HG03039 (cell line): ENCODE measurements around the gene CYP46A1.
"Not testable (repeated sequence)": the region's sequence is repeated elsewhere in the genome, so short reads cannot be mapped to it uniquely, and the experiment has no call there.

Experiments used
- ATAC-seq: cut with Tn5 transposase; IDR thresholded peaks from one replicate; pipeline ENCODE4 v1.9.1; 2021; ENCODE audit warnings: mild to moderate bottlenecking, moderate library complexity; ENCODE audit not compliant: unreplicated experiment

CYP46A1 gene

DNA sequence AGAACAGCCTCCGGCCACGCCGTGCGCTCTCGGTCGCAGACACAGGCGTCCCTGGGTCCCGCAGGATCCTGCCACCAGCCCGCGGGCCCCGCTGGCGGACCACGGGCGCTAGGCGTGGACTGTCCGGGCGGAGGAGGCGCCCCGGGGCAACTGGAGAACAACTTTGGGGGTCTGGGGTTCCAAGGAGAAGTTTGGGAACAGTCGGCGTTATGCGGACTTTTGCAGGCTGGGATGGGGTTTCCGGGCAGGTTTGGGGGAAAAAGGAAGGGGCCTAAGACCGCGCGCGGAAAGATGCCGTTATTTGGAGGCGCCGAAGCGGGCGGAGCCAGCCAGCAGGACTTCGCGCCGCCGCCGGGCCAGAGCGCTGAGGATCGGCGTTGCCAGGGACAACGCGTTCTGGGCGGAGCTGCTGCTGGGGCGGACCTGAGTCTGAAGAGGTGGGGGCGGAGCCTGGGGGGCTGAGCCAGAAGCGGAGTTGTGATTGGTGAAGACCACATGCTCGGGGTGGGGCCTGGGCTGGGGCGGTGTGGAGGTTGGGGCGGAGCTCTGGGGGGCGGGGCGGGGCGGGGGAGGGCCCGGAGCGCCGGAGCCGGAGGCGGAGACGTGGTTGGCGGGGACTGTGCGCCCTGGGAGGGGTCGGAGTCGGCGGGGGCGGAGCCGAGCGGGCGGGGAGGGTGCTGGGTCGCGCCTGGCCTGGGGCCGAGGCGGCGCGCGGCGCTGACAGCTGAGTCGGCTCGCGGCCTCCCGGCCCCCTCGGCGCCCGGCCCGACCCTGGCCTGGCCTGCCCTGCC is at the start of gene CYP46A1:
TSS of gene CYP46A1 (plus strand) at position 680 of the 791 bp plus-strand sequence. CDS start 120 bp downstream, outside the sequence.
- peak; percentile 91 for ATAC-seq

DNA sequence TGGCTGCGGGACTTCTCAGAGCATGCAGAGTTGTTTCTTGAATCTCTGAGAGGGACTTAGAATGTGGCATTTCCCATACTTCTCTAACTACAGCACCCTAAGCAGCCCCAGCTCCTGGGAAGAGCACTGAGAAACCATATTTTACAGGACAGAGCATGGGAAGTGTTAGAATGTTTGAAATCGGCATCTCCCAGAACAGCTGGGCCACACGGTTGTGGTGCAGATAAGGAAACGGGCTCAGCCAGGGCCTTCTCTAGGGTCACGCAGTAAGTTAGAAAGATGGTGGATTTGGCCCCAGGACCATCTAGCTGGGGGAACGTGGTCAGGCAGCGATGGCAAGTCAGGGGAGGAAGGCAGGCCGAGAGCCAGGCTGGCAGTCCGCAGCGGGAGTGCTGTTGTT is 49.7 kb upstream of the CYP46A1 start:
- no peak for ATAC-seq

DNA sequence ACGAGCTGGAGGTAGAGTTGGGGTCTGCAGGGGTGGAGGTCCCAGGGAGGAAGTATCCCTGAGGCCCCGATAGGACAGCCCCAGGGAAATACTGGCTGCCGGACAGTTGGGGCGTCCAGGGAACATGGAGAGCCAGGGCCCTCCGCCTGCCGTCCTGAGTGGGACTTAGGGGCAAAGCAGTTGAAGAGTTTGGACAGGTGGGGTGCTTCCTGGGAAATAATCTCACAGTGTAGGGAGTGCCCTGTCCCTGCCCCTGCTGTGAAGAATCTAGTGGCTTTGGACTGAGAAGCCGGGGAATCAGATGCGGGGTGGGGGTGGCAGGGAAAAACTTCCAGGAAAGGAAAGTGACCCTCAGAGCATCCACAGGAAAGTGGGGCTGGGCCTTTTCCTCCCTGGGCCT is 49.0 kb upstream of the CYP46A1 start:
- no peak for ATAC-seq

GRCh38 chr14:99636487-99636886 is 47.6 kb upstream of the CYP46A1 start:
- ATAC-seq = no peak

DNA sequence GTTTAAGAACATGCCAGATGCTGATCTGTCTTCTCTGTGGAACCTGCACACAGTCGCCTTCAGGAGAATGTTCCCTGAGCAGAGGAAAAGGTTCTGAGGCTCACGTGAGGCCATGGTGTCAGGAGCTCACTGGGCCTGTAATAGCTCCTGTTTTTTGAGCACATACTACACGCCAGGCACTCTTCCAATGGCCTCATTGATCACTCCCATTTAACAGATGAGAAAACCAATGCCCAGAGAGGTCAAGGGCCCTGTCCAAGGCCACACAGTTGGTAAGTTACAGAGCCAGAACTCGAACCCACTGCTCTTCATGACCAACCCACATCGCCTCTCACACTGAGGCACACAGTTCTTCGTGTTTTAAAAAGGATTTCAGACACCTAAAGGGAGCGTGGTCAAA is 46.5 kb upstream of the CYP46A1 start:
- no peak for ATAC-seq

DNA sequence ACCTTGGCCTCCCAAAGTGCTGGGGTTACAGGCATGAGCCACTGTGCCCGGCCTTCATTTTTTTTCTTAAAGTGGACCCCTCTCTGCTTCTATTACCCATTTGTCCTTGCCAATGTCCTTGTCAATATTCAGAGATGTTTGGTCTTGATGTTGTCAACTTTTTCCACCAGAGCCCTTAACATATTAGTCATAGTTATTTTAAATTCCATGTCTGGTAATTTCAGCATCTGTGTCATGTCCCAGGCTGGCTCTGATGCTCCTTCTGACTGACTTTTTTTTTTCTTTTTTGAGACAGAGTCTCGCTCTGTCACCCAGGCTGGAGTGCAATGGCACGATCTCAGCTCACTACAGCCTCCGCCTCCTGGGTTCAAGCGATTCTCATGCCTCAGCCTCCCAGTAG is 41.3 kb upstream of the CYP46A1 start:
- ATAC-seq = not testable (repeated sequence)

DNA sequence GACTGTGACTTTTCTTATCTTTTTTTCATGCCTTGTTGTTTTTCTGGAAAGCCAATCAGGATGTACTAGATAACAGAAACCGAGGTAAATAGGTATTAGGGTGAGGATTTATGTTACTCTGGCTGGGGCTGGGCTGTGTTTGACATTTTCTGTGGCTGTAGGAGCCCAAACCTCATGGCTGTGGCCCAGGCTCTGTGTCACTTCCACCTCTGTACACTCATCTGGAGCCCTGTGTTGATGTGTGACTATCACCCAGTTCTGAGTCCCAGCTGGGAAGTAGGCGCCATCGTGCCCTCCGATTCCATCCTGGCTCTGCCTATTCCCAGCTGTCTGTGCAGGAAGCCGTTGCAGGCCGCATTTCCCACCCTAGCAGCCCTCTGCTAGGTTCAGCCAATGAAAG is 40.8 kb upstream of the CYP46A1 start:
- ATAC-seq = no peak

- ATAC-seq = no peak
These were observed 40.0 kb upstream of the CYP46A1 start for GRCh38 chr14:99644035-99644587.

DNA sequence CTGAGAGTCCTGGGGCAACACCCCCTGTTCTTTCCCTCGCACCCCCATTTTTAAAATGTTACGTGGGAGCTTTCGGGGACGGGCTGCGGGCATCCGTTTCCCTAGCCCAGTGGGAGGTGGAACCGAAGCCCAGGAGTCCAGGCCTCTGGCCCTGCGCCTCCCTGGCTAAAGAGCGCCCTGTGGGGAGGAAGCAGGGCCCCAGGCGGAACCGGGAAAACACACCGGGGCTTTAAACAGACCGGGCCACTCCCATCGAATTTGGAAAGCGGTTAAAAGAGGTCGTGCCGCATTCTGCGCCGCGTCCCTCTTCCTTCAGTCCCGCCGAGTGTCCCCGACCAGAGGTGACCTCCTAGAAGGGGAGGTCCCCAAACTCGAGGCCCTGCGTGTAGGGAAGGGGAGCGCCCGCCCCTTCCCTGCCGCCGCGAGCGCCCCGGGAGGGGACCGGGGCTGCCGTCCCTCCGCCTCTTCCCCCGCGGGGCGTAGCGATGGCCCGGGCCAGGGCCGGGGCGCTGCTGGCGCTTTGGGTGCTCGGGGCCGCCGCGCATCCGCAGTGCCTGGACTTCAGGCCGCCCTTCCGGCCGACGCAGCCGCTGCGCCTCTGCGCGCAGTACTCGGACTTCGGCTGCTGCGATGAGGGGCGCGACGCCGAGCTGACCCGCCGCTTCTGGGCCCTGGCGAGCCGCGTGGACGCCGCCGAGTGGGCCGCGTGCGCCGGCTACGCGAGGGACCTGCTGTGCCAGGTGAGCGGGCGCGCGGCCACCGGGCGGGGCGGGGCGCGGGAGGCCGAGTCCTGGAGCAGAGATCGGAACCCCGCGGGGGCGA is 39.2 kb upstream of the CYP46A1 start, which contains the start of gene HHIPL1:
TSS of gene HHIPL1 (plus strand) at position 407 of the 822 bp plus-strand sequence. CDS start at position 486, 79 bp downstream.
- ATAC-seq = no peak

GRCh38 chr14:99645545-99646505 is 38.3 kb upstream of the CYP46A1 start:
- ATAC-seq = no peak

DNA sequence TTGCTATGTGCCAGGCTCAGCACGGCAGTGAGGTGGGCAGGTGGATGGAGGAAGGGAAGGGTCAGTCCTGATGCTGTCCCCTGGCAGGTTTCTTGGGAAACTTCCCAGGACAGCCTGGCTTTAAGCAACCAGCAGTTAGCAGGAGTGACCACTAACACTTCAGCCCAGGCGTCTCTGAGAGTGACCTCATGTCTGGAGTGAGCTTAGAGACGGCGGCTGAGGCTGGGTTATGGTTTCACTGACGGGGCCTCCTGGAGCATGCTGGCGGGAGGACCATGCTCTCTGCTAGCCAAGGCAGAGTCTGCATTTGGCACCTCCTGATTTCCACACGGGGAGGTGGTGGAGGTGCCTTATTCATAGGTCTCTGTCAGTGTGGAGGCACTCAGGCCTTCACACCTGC is 36.7 kb upstream of the CYP46A1 start:
- no peak for ATAC-seq

- ATAC-seq = no peak
These were observed 35.9 kb upstream of the CYP46A1 start for GRCh38 chr14:99648027-99648784.

DNA sequence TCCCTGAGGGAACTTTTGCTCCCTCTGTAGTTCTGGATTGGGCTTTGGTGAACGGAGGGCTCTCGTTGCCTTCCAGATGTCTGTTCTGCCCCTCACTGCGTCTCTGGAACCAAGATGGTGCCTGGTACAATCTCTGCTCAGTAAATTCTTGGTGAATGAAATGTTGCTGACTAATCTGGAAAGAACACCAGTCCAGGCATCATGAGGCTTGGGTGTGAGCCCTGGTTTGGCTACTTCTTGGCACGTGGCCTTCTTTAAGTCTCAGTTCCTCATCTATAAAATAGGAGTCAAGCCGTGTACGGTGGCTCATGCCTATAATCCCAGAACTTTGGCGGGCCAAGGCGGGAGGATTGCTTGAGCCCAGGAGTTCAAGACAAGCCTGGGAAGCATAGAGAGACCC is 34.9 kb upstream of the CYP46A1 start:
- no peak for ATAC-seq

DNA sequence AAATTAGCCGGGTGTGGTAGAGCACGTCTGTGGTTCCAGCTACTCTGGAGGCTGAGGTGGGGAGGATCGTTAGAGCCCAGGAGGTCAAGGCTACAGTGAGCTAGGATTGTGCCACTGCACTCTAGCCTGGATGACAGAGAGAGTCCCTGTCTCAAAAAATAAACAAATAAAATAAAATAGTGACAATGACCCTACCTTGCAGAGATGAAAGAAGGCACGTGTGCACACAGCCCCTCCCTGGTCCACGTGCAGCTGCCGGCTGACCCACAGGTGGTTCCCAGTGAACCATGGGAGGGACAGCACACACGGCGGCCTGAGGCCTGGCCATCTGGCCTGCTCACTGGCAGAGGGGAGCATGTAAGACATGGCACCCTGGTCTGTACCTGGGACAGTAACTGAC is 34.5 kb upstream of the CYP46A1 start:
- ATAC-seq = no peak

DNA sequence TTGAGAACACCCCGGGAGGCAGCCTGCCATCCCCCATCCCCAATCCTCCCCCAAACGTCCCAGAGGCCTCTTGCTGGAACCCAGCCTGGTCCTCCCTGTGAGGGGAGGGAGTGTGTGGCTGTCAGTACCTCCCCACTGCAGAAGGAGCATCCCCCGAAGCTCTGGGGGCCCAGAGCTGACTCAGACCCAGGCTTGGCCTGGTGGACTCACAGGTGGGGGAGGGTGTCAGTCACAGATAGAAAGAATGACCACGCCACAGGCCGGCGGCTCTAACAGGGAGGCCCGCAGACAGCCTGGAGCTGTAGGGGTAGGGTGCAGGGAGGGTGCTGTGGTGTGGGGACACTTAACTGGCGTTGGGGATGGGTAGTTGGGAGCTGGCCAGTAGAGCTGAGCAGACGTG is 33.9 kb upstream of the CYP46A1 start:
- ATAC-seq = no peak

- no peak for ATAC-seq
These were observed 31.9 kb upstream of the CYP46A1 start for GRCh38 chr14:99651953-99652746.

- no peak for ATAC-seq
These were observed 29.7 kb upstream of the CYP46A1 start for GRCh38 chr14:99654235-99654985.

- ATAC-seq = no peak
These were observed 28.6 kb upstream of the CYP46A1 start for GRCh38 chr14:99655521-99655920.
